Kidney (tissue), 14 donors: Measurements from ENCODE around the gene SEMA5B. TPM values are rescaled to one million over a fixed set of nuclear protein-coding genes. Genes with fewer than 3 reads are reported as not detected.

Experiments used
- DNase-seq, 5 donors: peaks; one replicate each; pipeline ENCODE4 v3.0.0-alpha.2; 2013 to 2020
- FAIRE-seq: peaks from 2 replicates; lab custom pipeline; 2012; peaks lifted over from hg19 to GRCh38; lab: Jason Lieb, UNC
- H3K27ac ChIP-seq, 2 donors: one replicate each; pipeline ENCODE4 v1.7.0; 2013; ENCODE audit warnings: low read depth in 2 of 2, low read length in 2 of 2, inconsistent platforms in 1 of 2
- H3K27me3 ChIP-seq: one replicate; pipeline ENCODE4 v1.7.1; 2013; ENCODE audit warnings: low read length, inconsistent platforms; ENCODE audit not compliant: control insufficient read depth, insufficient read depth
- H3K36me3 ChIP-seq, 3 donors: one replicate each; pipeline versions ENCODE4 v1.7.0 to v1.7.1; 2013; ENCODE audit warnings: low read length in 3 of 3, control low read depth in 1 of 3, inconsistent platforms in 1 of 3; ENCODE audit not compliant: insufficient read depth in 3 of 3, control insufficient read depth in 2 of 3
- H3K4me1 ChIP-seq, 3 donors: one replicate each; pipeline versions ENCODE4 v1.7.0 to v1.7.1; 2013; ENCODE audit warnings: low read length in 3 of 3, inconsistent platforms in 1 of 3, low read depth in 1 of 3; ENCODE audit not compliant: control insufficient read depth in 2 of 3, insufficient read depth in 2 of 3
- H3K4me3 ChIP-seq, 3 donors: one replicate each; pipeline versions ENCODE4 v1.7.0 to v1.8.1; 2013; ENCODE audit warnings: low read length in 3 of 3, control low read depth in 1 of 3, inconsistent platforms in 1 of 3
- H3K9ac ChIP-seq, 3 donors: one replicate each; pipeline versions ENCODE4 v1.7.0 to v1.7.1; 2013; ENCODE audit warnings: low read length in 3 of 3, control low read depth in 1 of 3, inconsistent platforms in 1 of 3
- H3K9me3 ChIP-seq, 3 donors: one replicate each; pipeline versions ENCODE4 v1.7.0 to v1.7.1; 2013; ENCODE audit warnings: low read length in 3 of 3, control low read depth in 1 of 3, inconsistent platforms in 1 of 3; ENCODE audit not compliant: control insufficient read depth in 2 of 3, insufficient read depth in 1 of 3
- intact Hi-C: fragments of 100-400 bp; cut with DNase I; formaldehyde crosslinking; loops from one replicate; pipeline ENCODE4 v1.11.1; 2022
- polyA plus RNA-seq: library from polyadenylated mRNA; stranded (reverse); fragments of 350-450 nt; fragmentation: Illumina TruSeq; extraction: RNeasy Lipid Tissue Mini Kit (QIAGEN cat#74804); gene quantifications from one replicate; pipeline ENCODE4 v1.2.3, GENCODE V29; 2014; ENCODE audit warnings: low read depth, low replicate concordance; ENCODE audit not compliant: insufficient read depth
- total RNA-seq: library from RNA; stranded (reverse); fragmentation: NEBNext Ultra II Directional; extraction: Animal tissue kit (Norgen Biotek cat#: 25700); gene quantifications from one replicate; pipeline ENCODE4 v1.2.1, GENCODE V29; 2021
- TF ChIP-seq, protein P1 (sequence below): IDR thresholded peaks from 3 replicates; pipeline ENCODE4 v1.5.1; 2012; ENCODE audit warnings: mild to moderate bottlenecking, moderate library complexity, borderline replicate concordance; ENCODE audit not compliant: insufficient read depth; ENCODE audit errors: extremely low read depth
- donor health status: control.
- donor health status: control.
- donor health status: control.
- donor health status: control.
- donor health status: control.
- donor health status: DM: yes; HTN: yes; CAD: no.
- donor health status: Normal renal cell carcinoma (clear cell type).

SEMA5B gene
- total and polyA plus RNA-seq, 2 donors from 2014 or later: 6.6 to 8.4 TPM

DNA sequence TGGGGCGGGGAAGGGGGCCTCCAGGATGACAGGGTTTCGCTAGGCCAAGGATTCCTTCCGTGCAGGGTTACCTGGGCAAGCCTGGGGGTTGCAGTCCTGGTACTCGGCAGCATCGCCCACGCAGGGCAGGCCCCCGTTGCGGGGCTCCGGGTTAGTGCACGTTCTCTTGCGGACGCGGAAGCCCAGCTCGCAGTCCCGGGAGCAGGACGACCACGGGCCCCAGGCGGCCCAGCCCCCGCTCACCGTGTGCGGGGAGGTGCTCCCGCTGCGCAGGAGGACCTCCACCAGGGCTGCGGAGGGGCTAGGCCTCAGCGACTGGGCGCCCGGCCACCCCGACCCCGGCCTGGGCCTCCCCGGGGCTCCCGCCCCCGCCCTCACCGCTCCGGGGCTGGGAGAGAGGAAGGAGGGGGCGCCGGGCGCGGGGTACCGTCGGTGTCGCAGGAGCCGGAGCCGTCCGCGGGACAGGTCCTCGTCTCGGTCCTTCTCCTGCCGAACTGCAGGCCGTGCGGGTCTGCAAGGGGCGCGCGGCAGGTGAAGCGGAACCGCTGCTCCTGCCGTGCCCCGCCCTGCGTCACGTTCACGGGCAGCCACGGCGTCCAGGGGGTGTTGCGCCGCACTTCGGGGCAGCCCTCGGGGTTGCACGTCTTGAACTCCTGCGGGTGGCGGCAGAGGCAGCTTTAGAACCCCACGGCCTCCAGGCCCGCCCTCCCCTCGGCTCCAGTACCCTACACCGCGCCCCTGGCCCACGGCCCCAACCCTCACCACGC is 114.6 kb downstream of the SEMA5B start:
- H3K4me1 ChIP-seq: no peaks in the 10 kb centered on the region
- peak in 1 of 5 donors; percentile 13 for DNase-seq
- no peak for FAIRE-seq

DNA sequence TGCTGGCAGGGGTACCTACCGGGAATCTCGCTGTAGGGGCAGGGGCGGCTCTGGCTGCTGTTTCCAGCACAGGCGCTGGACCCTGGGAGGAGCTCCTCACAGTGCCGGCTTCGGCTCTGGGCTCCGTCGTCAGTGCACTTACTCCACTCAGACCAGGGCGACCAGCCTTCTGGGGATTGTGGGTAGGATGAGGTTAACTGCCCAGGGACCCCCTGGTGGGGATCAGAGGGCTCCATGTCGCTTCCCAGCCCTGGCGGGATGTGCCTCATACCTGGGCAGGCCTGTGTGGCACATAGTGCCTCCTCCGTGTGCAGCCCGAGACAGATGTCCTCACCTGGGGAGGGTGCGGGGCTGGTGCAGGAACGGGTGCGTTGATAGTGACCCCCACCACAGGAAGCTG is 115.7 kb downstream of the SEMA5B start:
- DNase-seq: no peak
- no peaks in the 10 kb centered on the region for H3K4me1 ChIP-seq
- TF ChIP-seq, protein P1, sequence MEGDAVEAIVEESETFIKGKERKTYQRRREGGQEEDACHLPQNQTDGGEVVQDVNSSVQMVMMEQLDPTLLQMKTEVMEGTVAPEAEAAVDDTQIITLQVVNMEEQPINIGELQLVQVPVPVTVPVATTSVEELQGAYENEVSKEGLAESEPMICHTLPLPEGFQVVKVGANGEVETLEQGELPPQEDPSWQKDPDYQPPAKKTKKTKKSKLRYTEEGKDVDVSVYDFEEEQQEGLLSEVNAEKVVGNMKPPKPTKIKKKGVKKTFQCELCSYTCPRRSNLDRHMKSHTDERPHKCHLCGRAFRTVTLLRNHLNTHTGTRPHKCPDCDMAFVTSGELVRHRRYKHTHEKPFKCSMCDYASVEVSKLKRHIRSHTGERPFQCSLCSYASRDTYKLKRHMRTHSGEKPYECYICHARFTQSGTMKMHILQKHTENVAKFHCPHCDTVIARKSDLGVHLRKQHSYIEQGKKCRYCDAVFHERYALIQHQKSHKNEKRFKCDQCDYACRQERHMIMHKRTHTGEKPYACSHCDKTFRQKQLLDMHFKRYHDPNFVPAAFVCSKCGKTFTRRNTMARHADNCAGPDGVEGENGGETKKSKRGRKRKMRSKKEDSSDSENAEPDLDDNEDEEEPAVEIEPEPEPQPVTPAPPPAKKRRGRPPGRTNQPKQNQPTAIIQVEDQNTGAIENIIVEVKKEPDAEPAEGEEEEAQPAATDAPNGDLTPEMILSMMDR: no peak

More for the DNA sequence above, 114.6 kb downstream of the SEMA5B start:
- no peaks in the 10 kb centered on the region for H3K36me3 ChIP-seq
- H3K9ac ChIP-seq: no peak overlapping the region
- intact Hi-C loops: no loop called here
- H3K9me3 ChIP-seq: no peaks in the 10 kb centered on the region
- no peaks in the 10 kb centered on the region for H3K27me3 ChIP-seq
- H3K27ac ChIP-seq: no peak overlapping the region
- TF ChIP-seq, protein P1: no peak
- H3K4me3 ChIP-seq: no peak overlapping the region

DNA sequence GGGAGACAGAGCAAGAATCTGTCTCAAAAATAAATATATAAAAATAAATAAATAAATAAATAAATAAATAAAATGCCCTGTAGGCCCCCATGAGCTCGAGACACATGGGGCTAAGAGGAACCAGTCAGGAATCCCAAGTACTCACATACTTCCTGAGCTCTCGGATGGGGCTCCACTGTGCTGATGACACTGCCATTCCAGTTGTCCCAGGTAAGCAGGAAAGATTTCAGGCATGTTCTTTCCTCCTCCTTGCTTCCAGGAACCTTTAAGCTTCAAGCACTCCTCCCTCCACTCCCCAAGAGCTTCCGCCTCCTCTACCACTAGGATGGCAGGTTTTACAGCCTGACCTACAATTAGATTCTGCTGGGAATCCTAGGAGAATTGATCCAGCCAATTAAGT is 119.3 kb downstream of the SEMA5B start:
- H3K4me1 ChIP-seq: no peaks in the 10 kb centered on the region
- no peaks in the 10 kb centered on the region for H3K36me3 ChIP-seq
- DNase-seq: no peak
- FAIRE-seq: no peak
- no peaks in the 10 kb centered on the region for H3K27me3 ChIP-seq
- H3K27ac ChIP-seq: no peak overlapping the region
- H3K9ac ChIP-seq: no peak overlapping the region
- intact Hi-C loops: no loop called here
- H3K4me3 ChIP-seq: no peak overlapping the region
- H3K9me3 ChIP-seq: no peaks in the 10 kb centered on the region
- TF ChIP-seq, protein P1: no peak

More for the DNA sequence above, 115.7 kb downstream of the SEMA5B start:
- Histone ChIP-seq H3K27ac (no peak overlapping the region), H3K36me3 (no peaks in the 10 kb centered on the region), H3K4me3 (no peak overlapping the region), H3K9me3 (no peaks in the 10 kb centered on the region), H3K9ac (no peak overlapping the region), H3K27me3 (no peaks in the 10 kb centered on the region)
- intact Hi-C loops: no loop called here
- FAIRE-seq: no peak
